Measurements from ENCODE around the gene ALDOA. TPM values are rescaled to one million over a fixed set of nuclear protein-coding genes. Genes with fewer than 3 reads are reported as not detected.

The ALDOA gene
- total RNA-seq, 2 donors from 2014 or later, result 306 to 384 TPM

- no peaks in the 10 kb centered on the region for H3K9me3 ChIP-seq
- intact Hi-C loops (cut with DNase I), result loop anchor here (10.0 kb wide), 1 partner anchor 328 kb away; no protein-coding TSS in a partner anchor
- H3K27ac ChIP-seq, result no peak within 1 kb of the TSS
- TF ChIP-seq CTCF (IDR thresholded peaks at IDR 0.05), result no peak
- no peak for TF ChIP-seq POLR2A (IDR thresholded peaks at IDR 0.05)
- H3K4me1 ChIP-seq, result peaks cover 14% of the 10 kb centered on the region
- H3K36me3 ChIP-seq (replicated peaks in 1 of 2; ENCODE audit: insufficient read depth in 1 of 2, low read depth in 2 of 2), result no peaks in the 10 kb centered on the region
- peaks cover 0 to 10% of the 10 kb centered on the region in 2 donors for H3K27me3 ChIP-seq
- no peak for DNase-seq
- H3K4me3 ChIP-seq, result no peak within 1 kb of the TSS
- 58 to 67% methylated on average over 6 of the region's 6 CpGs for WGBS, 2 donors
- no peak for ATAC-seq
Observed at GRCh38 chr16:30022887-30023286, 42.7 kb upstream of the ALDOA start, which contains the start of gene C16orf92. Gene C16orf92 (plus strand): TSS chr16:30023198. CDS start chr16:30023341, 143 bp downstream.

GRCh38 chr16:30023586-30023985, 42.0 kb upstream of the ALDOA start:
- Histone ChIP-seq H3K9me3 (no peaks in the 10 kb centered on the region), H3K36me3 (replicated peaks in 1 of 2; ENCODE audit: insufficient read depth in 1 of 2, low read depth in 2 of 2) (no peaks in the 10 kb centered on the region), H3K27ac (no peak overlapping the region), H3K4me3 (no peak overlapping the region), H3K4me1 (peaks cover 14% of the 10 kb centered on the region), H3K27me3 (peaks cover 0 to 10% of the 10 kb centered on the region in 2 donors)
- ATAC-seq (no peak), DNase-seq (no peak)
- WGBS, 2 donors, result 58 to 69% methylated on average over 11 of the region's 11 CpGs
- intact Hi-C loops (cut with DNase I), result loop anchor here (10.0 kb wide), 1 partner anchor 329 kb away; no protein-coding TSS in a partner anchor
- TF ChIP-seq POLR2A (IDR thresholded peaks at IDR 0.05), result no peak
- no peak for TF ChIP-seq CTCF (IDR thresholded peaks at IDR 0.05)

GRCh38 chr16:30024451-30024850, 41.1 kb upstream of the ALDOA start:
- intact Hi-C loops (cut with DNase I), result loop anchor here (10.0 kb wide), 1 partner anchor 330 kb away; no protein-coding TSS in a partner anchor
- no peaks in the 10 kb centered on the region for H3K9me3 ChIP-seq

GRCh38 chr16:30025156-30025555, 40.4 kb upstream of the ALDOA start:
- 45 to 82% methylated on average over 6 to 12 of the region's 20 CpGs for WGBS, 2 donors

More at GRCh38 chr16:30024451-30024850, 41.1 kb upstream of the ALDOA start:
- DNase-seq (no peak), ATAC-seq (no peak)
- Histone ChIP-seq H3K4me3 (no peak overlapping the region), H3K4me1 (peaks cover 14% of the 10 kb centered on the region), H3K27me3 (peaks cover 0 to 16% of the 10 kb centered on the region in 2 donors), H3K27ac (no peak overlapping the region), H3K36me3 (replicated peaks in 1 of 2; ENCODE audit: insufficient read depth in 1 of 2, low read depth in 2 of 2) (no peaks in the 10 kb centered on the region)
- TF ChIP-seq CTCF (IDR thresholded peaks at IDR 0.05) (no peak), POLR2A (IDR thresholded peaks at IDR 0.05) (no peak)
- WGBS, 2 donors, result 51 to 60% methylated on average over 11 to 16 of the region's 16 CpGs

More at GRCh38 chr16:30025156-30025555, 40.4 kb upstream of the ALDOA start:
- intact Hi-C loops (cut with DNase I), result loop anchor here (10.0 kb wide), 1 partner anchor 330 kb away; no protein-coding TSS in a partner anchor
- no peaks in the 10 kb centered on the region for H3K36me3 ChIP-seq (replicated peaks in 1 of 2; ENCODE audit: insufficient read depth in 1 of 2, low read depth in 2 of 2)
- H3K9me3 ChIP-seq, result no peaks in the 10 kb centered on the region
- no peak overlapping the region for H3K4me3 ChIP-seq
- DNase-seq, result no peak
- peaks cover 0 to 16% of the 10 kb centered on the region in 2 donors for H3K27me3 ChIP-seq
- peaks cover 14% of the 10 kb centered on the region for H3K4me1 ChIP-seq
- no peak overlapping the region for H3K27ac ChIP-seq
- no peak for ATAC-seq
- TF ChIP-seq POLR2A (IDR thresholded peaks at IDR 0.05), result no peak
- no peak for TF ChIP-seq CTCF (IDR thresholded peaks at IDR 0.05)
